Measurements from ENCODE around the gene EYA3.

Gene EYA3

GRCh38 chr1:28078262-28078661 is 10.1 kb downstream of the EYA3 start:
- H3K4me3 ChIP-seq (ENCODE audit: low read depth, low read length), result no peak overlapping the region
- no peak for DNase-seq (ENCODE audit: low read depth)

GRCh38 chr1:28074892-28075511 is 13.4 kb downstream of the EYA3 start:
- DNase-seq (ENCODE audit: low read depth), result no peak
- no peak overlapping the region for H3K4me3 ChIP-seq (ENCODE audit: low read depth, low read length)

GRCh38 chr1:28073867-28074266 is 14.5 kb downstream of the EYA3 start:
- no peak overlapping the region for H3K4me3 ChIP-seq (ENCODE audit: low read depth, low read length)
- no peak for DNase-seq (ENCODE audit: low read depth)

- no peak overlapping the region for H3K4me3 ChIP-seq (ENCODE audit: low read depth, low read length)
- no peak for DNase-seq (ENCODE audit: low read depth)
Observed at GRCh38 chr1:28071813-28072212, 16.6 kb downstream of the EYA3 start.

GRCh38 chr1:28070725-28071593 is 17.5 kb downstream of the EYA3 start:
- no peak overlapping the region for H3K4me3 ChIP-seq (ENCODE audit: low read depth, low read length)
- DNase-seq (ENCODE audit: low read depth), result no peak

GRCh38 chr1:28067523-28068090 is 20.8 kb downstream of the EYA3 start:
- H3K4me3 ChIP-seq (ENCODE audit: low read depth, low read length), result no peak overlapping the region
- no peak for DNase-seq (ENCODE audit: low read depth)

GRCh38 chr1:28066393-28067154 is 21.8 kb downstream of the EYA3 start:
- no peak overlapping the region for H3K4me3 ChIP-seq (ENCODE audit: low read depth, low read length)
- no peak for DNase-seq (ENCODE audit: low read depth)

- peak; percentile 39 for DNase-seq (ENCODE audit: low read depth)
- no peak overlapping the region for H3K4me3 ChIP-seq (ENCODE audit: low read depth, low read length)
Observed at GRCh38 chr1:28064064-28064463, 24.3 kb downstream of the EYA3 start.

- no peak overlapping the region for H3K4me3 ChIP-seq (ENCODE audit: low read depth, low read length)
- DNase-seq (ENCODE audit: low read depth), result no peak
Observed at GRCh38 chr1:28062806-28063205, 25.6 kb downstream of the EYA3 start.

GRCh38 chr1:28058971-28059878 is 29.2 kb downstream of the EYA3 start:
- no peak overlapping the region for H3K4me3 ChIP-seq (ENCODE audit: low read depth, low read length)
- DNase-seq (ENCODE audit: low read depth), result no peak

- DNase-seq (ENCODE audit: low read depth), result no peak
- H3K4me3 ChIP-seq (ENCODE audit: low read depth, low read length), result no peak overlapping the region
Observed at GRCh38 chr1:28058168-28058567, 30.2 kb downstream of the EYA3 start.

- DNase-seq (ENCODE audit: low read depth), result no peak
- H3K4me3 ChIP-seq (ENCODE audit: low read depth, low read length), result no peak overlapping the region
Observed at GRCh38 chr1:28056129-28056925, 32.1 kb downstream of the EYA3 start.

GRCh38 chr1:28050776-28051175 is 37.6 kb downstream of the EYA3 start:
- no peak for DNase-seq (ENCODE audit: low read depth)
- H3K4me3 ChIP-seq (ENCODE audit: low read depth, low read length), result no peak overlapping the region

GRCh38 chr1:28046716-28047115 is 41.7 kb downstream of the EYA3 start:
- no peak for DNase-seq (ENCODE audit: low read depth)
- H3K4me3 ChIP-seq (ENCODE audit: low read depth, low read length), result no peak overlapping the region

GRCh38 chr1:28045777-28046176 is 42.6 kb downstream of the EYA3 start:
- no peak overlapping the region for H3K4me3 ChIP-seq (ENCODE audit: low read depth, low read length)
- DNase-seq (ENCODE audit: low read depth), result no peak

GRCh38 chr1:28044399-28044798 is 44.0 kb downstream of the EYA3 start:
- no peak for DNase-seq (ENCODE audit: low read depth)
- H3K4me3 ChIP-seq (ENCODE audit: low read depth, low read length), result no peak overlapping the region

GRCh38 chr1:28039341-28039740 is 49.1 kb downstream of the EYA3 start:
- H3K4me3 ChIP-seq (ENCODE audit: low read depth, low read length), result no peak overlapping the region
- no peak for DNase-seq (ENCODE audit: low read depth)

- H3K4me3 ChIP-seq (ENCODE audit: low read depth, low read length), result no peak overlapping the region
- DNase-seq (ENCODE audit: low read depth), result no peak
Observed at GRCh38 chr1:28037946-28038345, 50.5 kb downstream of the EYA3 start.

Measured in skeletal muscle cell (primary cell).